SK-N-SH (cell line): ENCODE measurements around the gene UNC5B. TPM values are rescaled to one million over a fixed set of nuclear protein-coding genes. Genes with fewer than 3 reads are reported as not detected.

Experiments used
- CTCF ChIA-PET: fragments of 300-600, 350-600 bp; formaldehyde crosslinking; extraction: SDS; loops from one replicate; lab custom pipeline; 2021; lab: Yijun Ruan, JAX
- POLR2A ChIA-PET: fragments of 350-600 bp; sonication (Branson Sonifier 250); formaldehyde crosslinking; extraction: SDS; loops from one replicate; lab custom pipeline; 2020; ENCODE audit warnings: antibody characterized with exemption, inconsistent platforms; lab: Yijun Ruan, JAX
- DNase-seq: peaks from one replicate; pipeline ENCODE4 v3.0.0; 2012
- H2AFZ ChIP-seq: fragments of 200-600 bp; sonication (generic); 2 replicates; pipeline ENCODE4 v1.8.1; 2016; ENCODE audit warnings: antibody characterized with exemption, mild to moderate bottlenecking, low read depth
- H3F3A ChIP-seq: fragments of 200-600 bp; sonication (generic); replicated peaks from 2 replicates; pipeline ENCODE3; 2016; ENCODE audit warnings: antibody characterized with exemption, mild to moderate bottlenecking; ENCODE audit not compliant: insufficient read depth
- H3K27ac ChIP-seq, 2 experiments: fragments of 200-500 bp in 1 of 2; fragments of 200-600 bp in 1 of 2; sonication (Bioruptor generic) in 1 of 2; sonication (generic), shearing (Covaris generic) in 1 of 2; 2 replicates each; pipeline versions ENCODE4 v1.5.1 to v1.6.1; 2014 to 2016; ENCODE audit warnings: low read depth in 2 of 2, inconsistent platforms in 1 of 2, low read length in 1 of 2, mild to moderate bottlenecking in 1 of 2, mixed read lengths in 1 of 2
- H3K27me3 ChIP-seq: fragments of 200-600 bp; sonication (generic), shearing (Covaris generic); 2 replicates; pipeline ENCODE4 v1.6.1; 2016; ENCODE audit warnings: mixed run types; ENCODE audit not compliant: insufficient read depth
- H3K36me3 ChIP-seq, 2 experiments: fragments of 200-500 bp in 1 of 2; fragments of 200-600 bp in 1 of 2; sonication (Bioruptor generic) in 1 of 2; sonication (generic) in 1 of 2; replicated peaks in 1 of 2; 2 replicates each; pipeline versions ENCODE3 to v1.5.1; 2014 to 2016; ENCODE audit warnings: low read length in 1 of 2, mild to moderate bottlenecking in 1 of 2; ENCODE audit not compliant: insufficient read depth in 2 of 2, control insufficient read depth in 1 of 2
- H3K4me1 ChIP-seq, 2 experiments: fragments of 200-500 bp in 1 of 2; fragments of 200-600 bp in 1 of 2; sonication (Bioruptor generic) in 1 of 2; sonication (generic), shearing (Covaris generic) in 1 of 2; 2 replicates each; pipeline versions ENCODE4 v1.5.1 to v1.6.1; 2014 to 2016; ENCODE audit warnings: low read depth in 1 of 2, low read length in 1 of 2, mixed run types in 1 of 2; ENCODE audit not compliant: insufficient read depth in 2 of 2, control insufficient read depth in 1 of 2
- H3K4me2 ChIP-seq: fragments of 200-600 bp; sonication (generic), shearing (Covaris generic); 2 replicates; pipeline ENCODE4 v1.6.1; 2017; ENCODE audit warnings: mixed run types
- H3K4me3 ChIP-seq, 2 experiments: fragments of 200-500 bp in 1 of 2; fragments of 200-600 bp in 1 of 2; sonication (Bioruptor generic) in 1 of 2; sonication (generic), shearing (Covaris generic) in 1 of 2; 2 replicates each; pipeline versions ENCODE4 v1.5.1 to v1.8.1; 2014 to 2016; ENCODE audit warnings: low read depth in 2 of 2, inconsistent platforms in 1 of 2, low read length in 1 of 2, mild to moderate bottlenecking in 1 of 2, mixed read lengths in 1 of 2, moderate library complexity in 1 of 2
- H3K79me2 ChIP-seq: fragments of 200-600 bp; sonication (generic); 2 replicates; pipeline ENCODE4 v1.8.1; 2017; ENCODE audit warnings: mild to moderate bottlenecking; ENCODE audit not compliant: insufficient read depth
- H3K9ac ChIP-seq: fragments of 200-600 bp; sonication (generic); 2 replicates; pipeline ENCODE4 v1.6.1; 2017; ENCODE audit warnings: mixed run types
- H3K9me2 ChIP-seq: fragments of 200-600 bp; sonication (generic); 2 replicates; pipeline ENCODE4 v1.6.1; 2017; ENCODE audit warnings: mixed run types
- H3K9me3 ChIP-seq: fragments of 200-600 bp; sonication (generic); 2 replicates; pipeline ENCODE4 v1.6.1; 2017; ENCODE audit warnings: mixed run types, mild to moderate bottlenecking, moderate library complexity
- H4K20me1 ChIP-seq: fragments of 200-600 bp; sonication (generic); 2 replicates; pipeline ENCODE4 v1.6.1; 2017; ENCODE audit warnings: mild to moderate bottlenecking, mixed run types; ENCODE audit not compliant: insufficient read depth
- ELF1 ChIP-seq: IDR thresholded peaks from 2 replicates; pipeline ENCODE4 v1.4.0; 2012
- EP300 ChIP-seq, 2 experiments: IDR thresholded peaks; 2 replicates each; pipeline versions ENCODE4 v1.4.0 to v1.6.1; 2012; ENCODE audit warnings: borderline replicate concordance in 1 of 2, low read depth in 1 of 2, low read length in 1 of 2
- FOSL2 ChIP-seq: IDR thresholded peaks from 2 replicates; pipeline ENCODE4 v1.4.0; 2012; ENCODE audit warnings: low read depth, mild to moderate bottlenecking, moderate library complexity, borderline replicate concordance
- FOXJ3 ChIP-seq: sonication (generic); formaldehyde crosslinking; IDR thresholded peaks from 2 replicates; pipeline ENCODE4 v1.5.1; 2020; ENCODE audit warnings: mild to moderate bottlenecking, missing genetic modification reagents
- FOXM1 ChIP-seq: IDR thresholded peaks from 2 replicates; pipeline ENCODE4 v1.4.0; 2012; ENCODE audit warnings: low read depth, mild to moderate bottlenecking
- GABPA ChIP-seq: IDR thresholded peaks from 2 replicates; pipeline ENCODE4 v1.4.0; 2012; ENCODE audit warnings: low read depth, mild to moderate bottlenecking
- IRF3 ChIP-seq: fragments of 150-350 bp; IDR thresholded peaks from 2 replicates; pipeline ENCODE4 v1.6.1; 2016; ENCODE audit warnings: mild to moderate bottlenecking, low read depth, low read length
- JUND ChIP-seq: IDR thresholded peaks from 2 replicates; pipeline ENCODE4 v1.4.0; 2012
- MAX ChIP-seq: IDR thresholded peaks from 2 replicates; pipeline ENCODE4 v1.4.0; 2012; ENCODE audit warnings: low read depth
- MEF2A ChIP-seq: IDR thresholded peaks from 2 replicates; pipeline ENCODE4 v1.4.0; 2012; ENCODE audit warnings: low read depth, borderline replicate concordance
- MXI1 ChIP-seq: IDR thresholded peaks from 2 replicates; pipeline ENCODE4 v1.6.1; 2012; ENCODE audit warnings: mild to moderate bottlenecking, low read depth, low read length, improper control_type of control experiment
- NRF1 ChIP-seq: IDR thresholded peaks from 2 replicates; pipeline ENCODE4 v1.6.1; 2012; ENCODE audit warnings: low read depth, mild to moderate bottlenecking, low read length
- POLR2AphosphoS5 ChIP-seq: IDR thresholded peaks from 2 replicates; pipeline ENCODE4 v1.6.1; 2012; ENCODE audit warnings: low read depth, low read length
- RAD21 ChIP-seq: IDR thresholded peaks from 2 replicates; pipeline ENCODE4 v1.6.1; 2012; ENCODE audit warnings: mild to moderate bottlenecking, low read length
- RCOR1 ChIP-seq: fragments of 150-350 bp; IDR thresholded peaks from 2 replicates; pipeline ENCODE4 v1.6.1; 2017; ENCODE audit warnings: antibody characterized with exemption, low read length
- RFX5 ChIP-seq: IDR thresholded peaks from 2 replicates; pipeline ENCODE4 v1.6.1; 2012; ENCODE audit warnings: mild to moderate bottlenecking, improper control_type of control experiment, low read length
- RXRA ChIP-seq: IDR thresholded peaks from 2 replicates; pipeline ENCODE4 v1.4.0; 2012; ENCODE audit warnings: low read depth, mild to moderate bottlenecking, borderline replicate concordance
- SIN3A ChIP-seq: IDR thresholded peaks from 2 replicates; pipeline ENCODE4 v1.6.1; 2012; ENCODE audit warnings: low read depth, mild to moderate bottlenecking, low read length, moderate library complexity, borderline replicate concordance
- SMC3 ChIP-seq: IDR thresholded peaks from 2 replicates; pipeline ENCODE4 v1.6.1; 2012; ENCODE audit warnings: low read depth, low read length, improper control_type of control experiment
- TAF1 ChIP-seq: IDR thresholded peaks from 2 replicates; pipeline ENCODE4 v1.6.1; 2012; ENCODE audit warnings: low read depth, mild to moderate bottlenecking, low read length, moderate library complexity, borderline replicate concordance
- TCF12 ChIP-seq: IDR thresholded peaks from 2 replicates; pipeline ENCODE4 v1.4.0; 2012
- TEAD4 ChIP-seq: IDR thresholded peaks from 2 replicates; pipeline ENCODE4 v1.4.0; 2012; ENCODE audit warnings: mild to moderate bottlenecking, borderline replicate concordance; ENCODE audit not compliant: insufficient read depth
- USF1 ChIP-seq: IDR thresholded peaks from 2 replicates; pipeline ENCODE4 v1.4.0; 2012; ENCODE audit warnings: low read depth, borderline replicate concordance
- WGBS: methylation state at CpG from one replicate; pipeline ENCODE4 v1.1.6; 2017; ENCODE audit warnings: low lambda C conversion rate; 5-methylcytosine and 5-hydroxymethylcytosine counted together
- polyA plus RNA-seq, 3 experiments: library from polyadenylated mRNA; depleted of rRNA; stranded (reverse); fragments of >200 nt; gene quantifications; 2 replicates each; pipeline ENCODE4 v1.2.3, GENCODE V29; 2012
- TF ChIP-seq, protein P1 (sequence below): fragments of 200-600 bp; sonication (generic); IDR thresholded peaks from 2 replicates; pipeline ENCODE4 v1.6.1; 2017; ENCODE audit warnings: antibody characterized with exemption, mild to moderate bottlenecking, moderate library complexity
- TF ChIP-seq, protein P2 (sequence below): IDR thresholded peaks from 2 replicates; pipeline ENCODE4 v1.4.0; 2012; ENCODE audit warnings: low read depth, borderline replicate concordance
- TF ChIP-seq, protein P3 (sequence below): IDR thresholded peaks from 2 replicates; pipeline ENCODE4; 2012

Gene UNC5B
- polyA plus RNA-seq, 1 of the 3 experiments (the other 2 are of a cell fraction): 13.8 TPM

DNA sequence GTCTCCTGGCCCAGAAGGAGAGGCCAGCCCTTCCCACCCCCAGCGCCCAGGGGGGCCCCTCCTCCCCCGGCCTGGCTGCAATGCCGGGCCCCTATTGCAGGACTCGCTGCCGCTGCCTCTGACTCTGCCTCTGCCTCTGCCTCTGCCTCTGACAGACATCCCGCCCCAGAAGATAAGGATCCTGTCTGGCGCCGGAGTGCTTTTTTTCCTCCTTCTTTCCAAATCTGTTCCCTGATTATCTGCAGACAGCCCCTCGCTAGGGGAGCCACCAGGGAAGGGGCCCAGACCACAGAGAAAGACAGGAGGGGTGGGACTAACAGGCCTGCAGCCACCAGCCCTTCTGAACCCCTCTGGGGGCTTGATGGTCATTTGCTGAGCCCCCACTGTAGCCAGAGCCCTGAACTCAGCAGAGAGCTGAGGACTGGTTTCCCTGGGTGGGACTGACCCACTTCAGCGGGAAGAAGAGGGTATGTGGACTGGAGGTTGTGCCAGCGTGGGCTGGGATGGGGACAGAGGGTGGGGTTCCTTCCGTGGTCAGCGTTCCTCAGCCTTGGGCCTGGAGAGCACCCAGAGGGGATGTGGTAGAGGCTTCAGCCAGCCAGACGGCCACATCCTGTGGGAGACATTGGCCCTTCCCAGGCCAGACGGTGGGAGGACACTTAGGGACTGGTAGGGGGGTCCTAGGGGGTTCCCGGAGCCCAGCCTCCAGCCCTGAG is 22.8 kb downstream of the UNC5B start:
- ChIA-PET CTCF (interaction anchor here (0.8 to 12.0 kb wide), 9 partner anchors 12 to 332 kb away, joined by 3 to 72 read pairs (median 4); no protein-coding TSS in a partner anchor), POLR2A (interaction anchor here (0.9 to 7.3 kb wide), 10 partner anchors 10 to 646 kb away, joined by 3 to 65 read pairs (median 7); partner anchors contain the start of gene UNC5B)
- Histone ChIP-seq H3K27ac (peak overlapping the region; percentile 94 to 100), H3K36me3 (no peaks in the 10 kb centered on the region), H3K9me3 (no peaks in the 10 kb centered on the region), H2AFZ (no peak overlapping the region), H3K4me2 (peak overlapping the region; percentile 85), H3K27me3 (no peaks in the 10 kb centered on the region), H3K4me1 (peaks cover 82 to 97% of the 10 kb centered on the region in 2 experiments), H3F3A (peaks cover 28% of the 10 kb centered on the region), H3K79me2 (peaks cover 88% of the 10 kb centered on the region), H3K9ac (peak overlapping the region; percentile 70; the same call in 1 of the 2 replicates), H3K4me3 (peak overlapping the region; percentile 6 to 46; a peak in 3 of 4 replicates), H4K20me1 (peaks cover 17% of the 10 kb centered on the region; the same call in 1 of the 2 replicates), H3K9me2 (no peaks in the 10 kb centered on the region)
- whole genome bisulfite sequencing: 10% methylated on average over 6 of the region's 16 CpGs
- DNase-seq: peak; percentile 83
- peak; percentile 29; the same call in 1 of the 2 replicates for TF ChIP-seq TAF1
- no peak for TF ChIP-seq SIN3A
- no peak for TF ChIP-seq USF1
- 0 out of 2 replicates have a peak, but pooled peaks have one; percentile 21 for TF ChIP-seq TEAD4
- no peak; the same call in 1 of the 2 replicates for TF ChIP-seq POLR2AphosphoS5
- TF ChIP-seq RAD21: peak; percentile 38; the same call in 1 of the 2 replicates
- no peak for TF ChIP-seq IRF3
- TF ChIP-seq, protein P1, sequence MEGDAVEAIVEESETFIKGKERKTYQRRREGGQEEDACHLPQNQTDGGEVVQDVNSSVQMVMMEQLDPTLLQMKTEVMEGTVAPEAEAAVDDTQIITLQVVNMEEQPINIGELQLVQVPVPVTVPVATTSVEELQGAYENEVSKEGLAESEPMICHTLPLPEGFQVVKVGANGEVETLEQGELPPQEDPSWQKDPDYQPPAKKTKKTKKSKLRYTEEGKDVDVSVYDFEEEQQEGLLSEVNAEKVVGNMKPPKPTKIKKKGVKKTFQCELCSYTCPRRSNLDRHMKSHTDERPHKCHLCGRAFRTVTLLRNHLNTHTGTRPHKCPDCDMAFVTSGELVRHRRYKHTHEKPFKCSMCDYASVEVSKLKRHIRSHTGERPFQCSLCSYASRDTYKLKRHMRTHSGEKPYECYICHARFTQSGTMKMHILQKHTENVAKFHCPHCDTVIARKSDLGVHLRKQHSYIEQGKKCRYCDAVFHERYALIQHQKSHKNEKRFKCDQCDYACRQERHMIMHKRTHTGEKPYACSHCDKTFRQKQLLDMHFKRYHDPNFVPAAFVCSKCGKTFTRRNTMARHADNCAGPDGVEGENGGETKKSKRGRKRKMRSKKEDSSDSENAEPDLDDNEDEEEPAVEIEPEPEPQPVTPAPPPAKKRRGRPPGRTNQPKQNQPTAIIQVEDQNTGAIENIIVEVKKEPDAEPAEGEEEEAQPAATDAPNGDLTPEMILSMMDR: no peak
- 0 out of 2 replicates have a peak, but pooled peaks have one; percentile 7 for TF ChIP-seq RXRA
- TF ChIP-seq MXI1: peak; percentile 84
- peak; percentile 82 for TF ChIP-seq TCF12
- peak; percentile 24; the same call in 1 of the 2 replicates for TF ChIP-seq SMC3
- no peak for TF ChIP-seq NRF1
- TF ChIP-seq, protein P2, sequence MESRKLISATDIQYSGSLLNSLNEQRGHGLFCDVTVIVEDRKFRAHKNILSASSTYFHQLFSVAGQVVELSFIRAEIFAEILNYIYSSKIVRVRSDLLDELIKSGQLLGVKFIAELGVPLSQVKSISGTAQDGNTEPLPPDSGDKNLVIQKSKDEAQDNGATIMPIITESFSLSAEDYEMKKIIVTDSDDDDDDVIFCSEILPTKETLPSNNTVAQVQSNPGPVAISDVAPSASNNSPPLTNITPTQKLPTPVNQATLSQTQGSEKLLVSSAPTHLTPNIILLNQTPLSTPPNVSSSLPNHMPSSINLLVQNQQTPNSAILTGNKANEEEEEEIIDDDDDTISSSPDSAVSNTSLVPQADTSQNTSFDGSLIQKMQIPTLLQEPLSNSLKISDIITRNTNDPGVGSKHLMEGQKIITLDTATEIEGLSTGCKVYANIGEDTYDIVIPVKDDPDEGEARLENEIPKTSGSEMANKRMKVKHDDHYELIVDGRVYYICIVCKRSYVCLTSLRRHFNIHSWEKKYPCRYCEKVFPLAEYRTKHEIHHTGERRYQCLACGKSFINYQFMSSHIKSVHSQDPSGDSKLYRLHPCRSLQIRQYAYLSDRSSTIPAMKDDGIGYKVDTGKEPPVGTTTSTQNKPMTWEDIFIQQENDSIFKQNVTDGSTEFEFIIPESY: no peak
- TF ChIP-seq ELF1: no peak
- peak; percentile 71; the same call in 1 of the 2 replicates for TF ChIP-seq FOXJ3 (CRISPR knock-in tag)
- no peak; the same call in 1 of the 2 replicates for TF ChIP-seq FOXM1
- TF ChIP-seq MEF2A: no peak
- peak; percentile 90 for TF ChIP-seq RCOR1
- TF ChIP-seq FOSL2: no peak
- TF ChIP-seq, protein P3, sequence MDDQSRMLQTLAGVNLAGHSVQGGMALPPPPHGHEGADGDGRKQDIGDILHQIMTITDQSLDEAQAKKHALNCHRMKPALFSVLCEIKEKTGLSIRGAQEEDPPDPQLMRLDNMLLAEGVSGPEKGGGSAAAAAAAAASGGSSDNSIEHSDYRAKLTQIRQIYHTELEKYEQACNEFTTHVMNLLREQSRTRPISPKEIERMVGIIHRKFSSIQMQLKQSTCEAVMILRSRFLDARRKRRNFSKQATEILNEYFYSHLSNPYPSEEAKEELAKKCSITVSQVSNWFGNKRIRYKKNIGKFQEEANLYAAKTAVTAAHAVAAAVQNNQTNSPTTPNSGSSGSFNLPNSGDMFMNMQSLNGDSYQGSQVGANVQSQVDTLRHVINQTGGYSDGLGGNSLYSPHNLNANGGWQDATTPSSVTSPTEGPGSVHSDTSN: peak; percentile 62
- TF ChIP-seq GABPA: no peak
- no peak; the same call in 1 of the 2 replicates for TF ChIP-seq RFX5
- peak; percentile 16; the same call in 1 of the 2 replicates for TF ChIP-seq JUND
- 0 out of 2 replicates have a peak, but pooled peaks have one; percentile 12 for TF ChIP-seq MAX
- TF ChIP-seq EP300 (IDR thresholded peaks at IDR 0.05; ENCODE audit: borderline replicate concordance in 1 of 2, low read depth in 1 of 2, low read length in 1 of 2): peak; percentile 84 to 98
